Measurements from ENCODE around the gene BTF3L4. TPM values are rescaled to one million over a fixed set of nuclear protein-coding genes. Genes with fewer than 3 reads are reported as not detected.

BTF3L4 gene
- total RNA-seq, 2 experiments from 2014 or later: 25.5 to 49.0 TPM

- Histone ChIP-seq H3K4me3 (ENCODE audit: low read depth, low read length, poor library complexity, severe bottlenecking) (peak overlapping the region; percentile 88), H3K27ac (ENCODE audit: low read depth, low read length, poor library complexity, severe bottlenecking) (peak overlapping the region; percentile 39), H3K4me2 (ENCODE audit: low read length) (peak overlapping the region; percentile 100), H3K9me2 (ENCODE audit: insufficient read depth, low read length) (no peaks in the 10 kb centered on the region), H3K4me1 (ENCODE audit: insufficient read depth, low read length, poor library complexity, severe bottlenecking) (peaks cover 34% of the 10 kb centered on the region), H2AFZ (ENCODE audit: low read length) (peak overlapping the region; percentile 54; the same call in 1 of the 2 replicates), H4K20me1 (ENCODE audit: insufficient read depth, low read length) (peaks cover 17% of the 10 kb centered on the region; the same call in 1 of the 2 replicates), H3K9me3 (ENCODE audit: low read length) (no peaks in the 10 kb centered on the region), H3K79me2 (ENCODE audit: insufficient read depth, low read depth, low read length) (peaks cover 43% of the 10 kb centered on the region), H3K36me3 (ENCODE audit: insufficient read depth, low read length) (peaks cover 50% of the 10 kb centered on the region)
- POLR2A ChIA-PET: interaction anchor here (1.1 to 3.4 kb wide), 2 partner anchors 10 to 22 kb away, joined by 3 to 14 read pairs; partner anchors contain the start of genes BTF3L4 and TXNDC12
- DNase-seq (ENCODE audit: low spot score): no peak
- TF ChIP-seq EZH2phosphoT487 (IDR thresholded peaks at IDR 0.05; ENCODE audit: borderline replicate concordance, low read depth, low read length) (no peak), CTCF (conservative IDR thresholded peaks at IDR 0.05; ENCODE audit: low read length) (no peak)
- no TSS peak for BruUV-seq (replicated peaks)
- CTCF ChIA-PET (ENCODE audit: unreplicated experiment): no interaction called here
- intact Hi-C loops (cut with micrococcal nuclease; ENCODE audit: unreplicated experiment): no loop called here
Observed at GRCh38 chr1:52034050-52034384, 22.1 kb upstream of the BTF3L4 start.

- Histone ChIP-seq H3K9me2 (ENCODE audit: insufficient read depth, low read length) (no peaks in the 10 kb centered on the region), H4K20me1 (ENCODE audit: insufficient read depth, low read length) (peaks cover 7% of the 10 kb centered on the region; the same call in 1 of the 2 replicates), H3K36me3 (ENCODE audit: insufficient read depth, low read length) (peaks cover 50% of the 10 kb centered on the region), H3K9me3 (ENCODE audit: low read length) (no peaks in the 10 kb centered on the region), H2AFZ (ENCODE audit: low read length) (no peak overlapping the region), H3K4me2 (ENCODE audit: low read length) (no peak overlapping the region), H3K4me1 (ENCODE audit: insufficient read depth, low read length, poor library complexity, severe bottlenecking) (peaks cover 8% of the 10 kb centered on the region), H3K27ac (ENCODE audit: low read depth, low read length, poor library complexity, severe bottlenecking) (no peak overlapping the region), H3K4me3 (ENCODE audit: low read depth, low read length, poor library complexity, severe bottlenecking) (no peak overlapping the region), H3K79me2 (ENCODE audit: insufficient read depth, low read depth, low read length) (peaks cover 14% of the 10 kb centered on the region)
- CTCF ChIA-PET (ENCODE audit: unreplicated experiment): no interaction called here
- BruUV-seq (replicated peaks): no TSS peak
- intact Hi-C loops (cut with micrococcal nuclease; ENCODE audit: unreplicated experiment): no loop called here
- DNase-seq (ENCODE audit: low spot score): no peak
- TF ChIP-seq CTCF (conservative IDR thresholded peaks at IDR 0.05; ENCODE audit: low read length): no peak
- TF ChIP-seq EZH2phosphoT487 (IDR thresholded peaks at IDR 0.05; ENCODE audit: borderline replicate concordance, low read depth, low read length): no peak
- POLR2A ChIA-PET: interaction anchor here (0.7 to 1.3 kb wide), 2 partner anchors 8 to 13 kb away, joined by 5 read pairs; no protein-coding TSS in a partner anchor
Observed at GRCh38 chr1:52037402-52037814, 18.7 kb upstream of the BTF3L4 start.

GRCh38 chr1:52037909-52038308, 18.2 kb upstream of the BTF3L4 start:
- H3K36me3 ChIP-seq (ENCODE audit: insufficient read depth, low read length): peaks cover 49% of the 10 kb centered on the region
- H4K20me1 ChIP-seq (ENCODE audit: insufficient read depth, low read length): 0 out of 2 replicates have a peak, but pooled peaks cover 2% of the 10 kb centered on the region
- H3K9me3 ChIP-seq (ENCODE audit: low read length): no peaks in the 10 kb centered on the region
- H3K79me2 ChIP-seq (ENCODE audit: insufficient read depth, low read depth, low read length): peaks cover 10% of the 10 kb centered on the region
- no peaks in the 10 kb centered on the region for H3K9me2 ChIP-seq (ENCODE audit: insufficient read depth, low read length)
- H3K4me2 ChIP-seq (ENCODE audit: low read length): no peak overlapping the region
- TF ChIP-seq EZH2phosphoT487 (IDR thresholded peaks at IDR 0.05; ENCODE audit: borderline replicate concordance, low read depth, low read length): no peak
- TF ChIP-seq CTCF (conservative IDR thresholded peaks at IDR 0.05; ENCODE audit: low read length): no peak
- no peak overlapping the region for H3K4me3 ChIP-seq (ENCODE audit: low read depth, low read length, poor library complexity, severe bottlenecking)
- ChIA-PET POLR2A (interaction anchor here (0.6 to 0.7 kb wide), 2 partner anchors 10 to 39 kb away, joined by 3 read pairs; no protein-coding TSS in a partner anchor), CTCF (ENCODE audit: unreplicated experiment) (no interaction called here)
- no TSS peak for BruUV-seq (replicated peaks)
- H3K27ac ChIP-seq (ENCODE audit: low read depth, low read length, poor library complexity, severe bottlenecking): no peak overlapping the region
- intact Hi-C loops (cut with micrococcal nuclease; ENCODE audit: unreplicated experiment): no loop called here
- no peak overlapping the region for H2AFZ ChIP-seq (ENCODE audit: low read length)
- DNase-seq (ENCODE audit: low spot score): no peak
- H3K4me1 ChIP-seq (ENCODE audit: insufficient read depth, low read length, poor library complexity, severe bottlenecking): peaks cover 7% of the 10 kb centered on the region

Data from OCI-LY7 (cell line).